Spinal cord (tissue), 10 donors: Measurements from ENCODE around the gene HTD2. TPM values are rescaled to one million over a fixed set of nuclear protein-coding genes. Genes with fewer than 3 reads are reported as not detected.
A peak's percentile ranks its signal among the peaks of the same experiment; 100 is the strongest.
"Not testable (repeated sequence)": the region's sequence is repeated elsewhere in the genome, so short reads cannot be mapped to it uniquely, and the experiment has no call there.

Source experiments
- DNase-seq, 6 donors: peaks; one replicate each; pipeline versions ENCODE4 v3.0.0 to v3.0.0-alpha.2; 2013 to 2015; ENCODE audit warnings: low spot score in 6 of 6, low read depth in 4 of 6
- H3K27ac ChIP-seq: one replicate; pipeline ENCODE4 v1.5.1; 2013; ENCODE audit warnings: low read depth, low read length, control low read depth
- H3K27me3 ChIP-seq: one replicate; pipeline ENCODE4 v1.6.1; 2013; ENCODE audit warnings: low read length; ENCODE audit not compliant: control insufficient read depth, insufficient read depth
- H3K36me3 ChIP-seq: one replicate; pipeline ENCODE4 v1.6.1; 2013; ENCODE audit warnings: low read length; ENCODE audit not compliant: control insufficient read depth, insufficient read depth
- H3K4me1 ChIP-seq: one replicate; pipeline ENCODE4 v1.6.1; 2013; ENCODE audit warnings: low read length; ENCODE audit not compliant: control insufficient read depth, insufficient read depth
- H3K4me3 ChIP-seq: one replicate; pipeline ENCODE4 v1.5.1; 2013; ENCODE audit warnings: low read depth, low read length, control low read depth
- H3K9me3 ChIP-seq: one replicate; pipeline ENCODE4 v1.6.1; 2013; ENCODE audit warnings: low read length; ENCODE audit not compliant: control insufficient read depth, insufficient read depth
- WGBS: methylation state at CpG from one replicate; pipeline ENCODE4 v1.1.5; 2013; ENCODE audit warnings: missing lambda C conversion rate; ENCODE audit not compliant: insufficient coverage; 5-methylcytosine and 5-hydroxymethylcytosine counted together
- long read RNA-seq, 4 donors: transcript quantifications; one replicate each; lab custom pipeline, GENCODE V29; 2026
- polyA plus RNA-seq, 2 donors: library from polyadenylated mRNA; unstranded; fragments of 120-200 nt; gene quantifications; one replicate each; pipeline ENCODE4 v1.2.1, GENCODE V29; 2013; ENCODE audit not compliant: insufficient read length in 2 of 2
- total RNA-seq, 2 donors: library from RNA; depleted of rRNA in 1 of 2; stranded (reverse); fragments of 120-200 nt in 1 of 2; fragments of >200 nt in 1 of 2; gene quantifications; one replicate each; pipeline versions ENCODE4 v1.2.3 to v1.2.4, GENCODE V29; 2013 to 2014
- donor health status: healthy.

HTD2 gene
- total RNA-seq (10 to 100 TPM; 10.2 to 12.1 TPM), polyA plus RNA-seq (10 to 100 TPM; 12.2 to 12.5 TPM)
- long read RNA-seq, donor 1, transcript HTD2-201 (5 exons, 1,508 nt): major isoform, 5 of 7 reads
- long read RNA-seq, donor 1, partial matches to known transcripts: 0 of 7 reads
- long read RNA-seq, donor 1, other reads (novel, unspliced or antisense): 0 of 7 reads
- long read RNA-seq, donor 2, partial matches to known transcripts: 0 of 1 reads
- long read RNA-seq, donor 2, other reads (novel, unspliced or antisense): 0 of 1 reads
- long read RNA-seq, donor 3, partial matches to known transcripts: 0 of 5 reads
- long read RNA-seq, donor 3, other reads (novel, unspliced or antisense): 0 of 5 reads
- long read RNA-seq, donor 4, transcript HTD2-201 (5 exons, 1,508 nt): major isoform, 8 of 11 reads
- long read RNA-seq, donor 4, partial matches to known transcripts: 0 of 11 reads
- long read RNA-seq, donor 4, other reads (novel, unspliced or antisense): 0 of 11 reads

- H3K36me3 ChIP-seq: peaks cover 13% of the 10 kb centered on the region
- peak within 1 kb of the TSS; percentile 98 for H3K27ac ChIP-seq
- no peaks in the 10 kb centered on the region for H3K9me3 ChIP-seq
- H3K4me1 ChIP-seq: peaks cover 16% of the 10 kb centered on the region
- 4% methylated on average over 71 of the region's 71 CpGs for WGBS
- peak; percentile 96 to 100 (median 98) for DNase-seq
- H3K4me3 ChIP-seq: peak within 1 kb of the TSS; percentile 96
- H3K27me3 ChIP-seq: peaks cover 1% of the 10 kb centered on the region
Measured at GRCh38 chr3:58305882-58306711, at the start of gene HTD2, which contains the start of gene RPP14. HTD2 (plus strand) TSS chr3:58306520; CDS start chr3:58317614, 11,094 bp downstream. RPP14 (plus strand) TSS chr3:58306245; CDS start chr3:58310330, 4,085 bp downstream.

DNA sequence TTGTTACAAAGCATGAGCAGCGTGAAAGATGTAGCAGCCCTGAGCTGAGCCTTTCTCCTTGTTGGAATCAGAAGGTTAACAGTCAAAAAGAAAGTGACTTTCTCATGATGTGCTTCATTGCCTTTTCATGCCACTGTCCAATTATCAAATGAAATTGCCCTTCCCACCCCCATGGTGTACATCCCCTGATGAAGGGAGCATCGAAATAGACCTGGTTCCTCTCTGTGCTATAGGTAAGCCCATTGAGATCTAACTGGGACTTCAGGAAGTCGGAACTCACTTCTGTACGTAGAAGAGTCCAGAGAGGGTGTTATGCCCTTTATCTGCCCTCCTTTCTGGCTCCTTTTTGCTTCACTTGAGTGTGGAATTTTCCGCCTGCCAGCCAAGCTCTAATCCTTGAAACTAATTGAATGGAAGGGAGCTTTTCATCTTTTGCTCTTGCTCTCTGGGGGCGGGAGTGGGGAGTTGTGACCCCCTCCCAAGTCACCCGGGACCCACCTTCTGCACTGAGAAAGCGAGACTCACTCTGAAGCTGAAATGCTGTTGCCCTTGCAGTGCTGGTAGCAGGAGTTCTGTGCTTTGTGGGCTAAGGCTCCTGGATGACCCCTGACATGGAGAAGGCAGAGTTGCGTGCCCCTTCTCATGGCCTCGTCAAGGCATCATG lies 47.8 kb upstream of the HTD2 start:
- 87% methylated on average over 6 of the region's 10 CpGs for WGBS
- H3K27ac ChIP-seq: no peak overlapping the region
- no peak for DNase-seq

GRCh38 chr3:58260261-58260731 lies 46.0 kb upstream of the HTD2 start:
- no peaks in the 10 kb centered on the region for H3K9me3 ChIP-seq
- 66% methylated on average over 5 of the region's 6 CpGs for WGBS
- H3K4me3 ChIP-seq: no peak overlapping the region
- H3K4me1 ChIP-seq: no peaks in the 10 kb centered on the region
- H3K27me3 ChIP-seq: no peaks in the 10 kb centered on the region
- peak in 2 of 6 donors; percentile 25 to 51 for DNase-seq
- peaks cover 5% of the 10 kb centered on the region for H3K36me3 ChIP-seq
- no peak overlapping the region for H3K27ac ChIP-seq

More for the DNA sequence above, 47.8 kb upstream of the HTD2 start:
- H3K9me3 ChIP-seq: no peaks in the 10 kb centered on the region
- H3K4me1 ChIP-seq: no peaks in the 10 kb centered on the region
- no peaks in the 10 kb centered on the region for H3K27me3 ChIP-seq
- H3K36me3 ChIP-seq: peaks cover 5% of the 10 kb centered on the region
- H3K4me3 ChIP-seq: no peak overlapping the region

GRCh38 chr3:58260733-58261132 lies 45.6 kb upstream of the HTD2 start:
- WGBS: 76% methylated on average over 6 of the region's 6 CpGs
- no peaks in the 10 kb centered on the region for H3K27me3 ChIP-seq
- H3K4me1 ChIP-seq: no peaks in the 10 kb centered on the region
- H3K27ac ChIP-seq: no peak overlapping the region
- no peak for DNase-seq
- no peak overlapping the region for H3K4me3 ChIP-seq
- peaks cover 5% of the 10 kb centered on the region for H3K36me3 ChIP-seq
- no peaks in the 10 kb centered on the region for H3K9me3 ChIP-seq

DNA sequence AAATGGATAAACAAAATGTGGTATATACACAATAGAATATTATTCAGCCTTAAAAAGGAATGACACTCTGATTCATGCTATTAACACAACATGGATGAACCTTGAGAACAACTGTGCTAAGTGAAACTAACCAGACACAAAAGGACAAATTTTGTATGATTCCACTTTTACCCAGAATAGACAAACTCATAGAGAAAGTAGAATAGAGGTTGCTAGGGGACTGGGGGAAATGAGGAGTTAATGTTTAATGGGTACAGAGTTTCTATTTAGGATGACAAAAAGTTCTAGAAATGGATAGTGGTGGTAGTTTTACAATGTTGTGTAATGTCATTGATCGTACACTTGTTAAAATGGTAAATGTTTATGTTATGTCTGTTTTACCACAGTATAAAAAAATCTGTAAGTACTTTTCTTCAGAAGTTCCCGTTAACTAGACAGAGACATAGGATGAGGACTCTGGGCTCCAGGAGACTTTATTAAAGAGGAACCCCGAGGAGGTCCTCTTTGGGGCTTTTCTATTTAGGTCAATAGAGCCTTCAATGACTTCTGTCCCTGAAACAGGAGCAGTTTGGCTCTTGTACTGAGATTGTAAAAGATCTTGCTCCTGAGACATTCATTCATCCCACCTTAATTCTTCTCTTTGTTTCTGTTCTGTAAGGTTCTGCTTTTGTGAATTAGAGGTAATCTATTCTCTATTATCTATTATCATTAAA lies 44.2 kb upstream of the HTD2 start:
- Histone ChIP-seq H3K4me3 (no peak overlapping the region), H3K9me3 (no peaks in the 10 kb centered on the region), H3K27me3 (no peaks in the 10 kb centered on the region), H3K36me3 (peaks cover 5% of the 10 kb centered on the region), H3K27ac (no peak overlapping the region), H3K4me1 (no peaks in the 10 kb centered on the region)
- no peak for DNase-seq
- no CpG with 5 or more reads among the region's 3 CpGs for WGBS

DNA sequence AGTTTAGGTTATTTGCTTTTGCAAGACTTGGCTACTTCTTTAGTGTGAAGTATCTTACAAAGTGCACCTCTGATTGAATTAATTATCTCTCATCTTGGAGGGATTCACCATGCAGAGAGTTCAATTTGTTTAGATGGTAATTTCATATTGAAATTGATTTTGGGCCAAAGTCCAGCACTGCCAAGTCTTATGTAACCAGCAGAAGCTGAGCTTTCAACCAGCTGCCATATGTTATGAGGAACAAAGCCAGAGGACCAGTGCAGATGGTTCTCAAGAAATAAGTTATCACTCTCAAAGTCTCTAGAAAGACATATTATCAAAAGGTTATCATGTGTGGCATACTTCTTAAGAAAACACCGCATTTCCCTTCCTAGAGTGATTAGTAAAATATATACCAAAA lies 39.7 kb upstream of the HTD2 start:
- WGBS: no CpG with 5 or more reads among the region's 1 CpG
- Histone ChIP-seq H3K27ac (no peak overlapping the region), H3K27me3 (no peaks in the 10 kb centered on the region), H3K4me3 (no peak overlapping the region), H3K9me3 (no peaks in the 10 kb centered on the region), H3K4me1 (no peaks in the 10 kb centered on the region), H3K36me3 (peaks cover 14% of the 10 kb centered on the region)
- DNase-seq: peak in 2 of 6 donors; percentile 50 to 93

DNA sequence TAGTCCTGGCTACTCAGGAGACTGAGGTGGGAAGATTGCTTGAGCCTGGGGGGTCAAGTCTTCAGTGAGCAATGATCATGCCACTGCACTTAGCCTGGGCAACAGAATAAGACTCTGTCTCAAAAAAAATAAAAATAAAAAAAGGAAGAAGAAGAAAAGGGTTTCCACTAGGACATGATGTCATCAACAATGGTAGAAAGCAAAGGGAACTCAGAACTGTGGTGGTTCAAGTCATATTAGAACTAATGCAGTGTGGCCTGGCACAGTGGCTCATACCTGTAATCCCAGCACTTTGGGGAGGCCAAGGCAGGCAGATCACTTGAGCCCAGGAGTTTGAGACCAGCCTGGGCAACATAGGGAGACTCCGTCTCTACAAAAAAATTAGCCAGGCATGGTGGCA lies 38.8 kb upstream of the HTD2 start:
- not testable (repeated sequence) for H3K27me3 ChIP-seq, DNase-seq, H3K4me1 ChIP-seq, H3K27ac ChIP-seq, H3K9me3 ChIP-seq, H3K4me3 ChIP-seq
- peaks cover 17% of the 10 kb centered on the region for H3K36me3 ChIP-seq
- 100% methylated on average over 1 of the region's 1 CpG for WGBS

DNA sequence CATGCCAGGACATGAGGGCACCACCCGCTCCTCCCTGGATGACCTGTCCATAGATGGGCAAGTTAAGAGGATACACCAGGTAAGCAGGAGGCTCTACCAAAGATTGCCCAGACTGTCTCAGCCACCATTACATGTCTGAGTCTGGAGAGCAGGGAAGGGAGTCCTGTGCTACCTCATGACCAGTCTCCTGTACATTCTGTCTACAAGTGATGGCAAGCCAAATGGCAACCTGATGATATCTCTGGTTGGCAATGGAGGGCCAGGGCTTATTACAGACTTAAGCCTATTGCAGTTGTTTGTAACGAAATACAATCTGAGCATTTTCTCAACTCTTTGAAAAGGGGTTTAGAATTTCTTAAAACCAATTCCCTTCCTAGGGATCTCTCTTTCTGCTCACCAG lies 37.0 kb upstream of the HTD2 start:
- H3K36me3 ChIP-seq: peaks cover 17% of the 10 kb centered on the region
- H3K4me3 ChIP-seq: no peak overlapping the region
- WGBS: no CpG with 5 or more reads among the region's 2 CpGs
- H3K4me1 ChIP-seq: no peaks in the 10 kb centered on the region
- DNase-seq: no peak
- no peaks in the 10 kb centered on the region for H3K9me3 ChIP-seq
- no peaks in the 10 kb centered on the region for H3K27me3 ChIP-seq
- no peak overlapping the region for H3K27ac ChIP-seq

DNA sequence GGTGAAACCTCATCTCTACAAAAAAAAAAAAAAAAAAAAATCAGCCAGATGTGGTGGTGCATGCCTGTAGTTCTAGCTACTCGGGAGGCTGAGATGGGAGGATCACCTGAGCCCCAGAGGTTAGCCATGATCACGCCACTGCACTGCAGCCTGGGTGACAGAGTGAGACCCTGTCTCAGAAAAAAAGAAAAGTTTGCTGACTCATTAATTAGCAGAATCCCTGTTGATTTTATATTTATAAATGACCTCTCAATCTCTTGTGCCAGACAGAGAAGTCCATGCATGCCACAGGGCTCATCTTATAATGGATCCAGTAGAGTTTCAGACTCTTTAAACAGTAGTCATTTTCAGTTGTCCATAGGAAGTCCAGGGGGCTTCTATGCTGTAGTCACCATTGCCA lies 35.8 kb upstream of the HTD2 start:
- no peak for DNase-seq
- WGBS: 85% methylated on average over 2 of the region's 2 CpGs
- H3K27ac ChIP-seq: no peak overlapping the region
- H3K4me1 ChIP-seq: no peaks in the 10 kb centered on the region
- no peaks in the 10 kb centered on the region for H3K27me3 ChIP-seq
- peaks cover 24% of the 10 kb centered on the region for H3K36me3 ChIP-seq
- H3K4me3 ChIP-seq: no peak overlapping the region
- H3K9me3 ChIP-seq: no peaks in the 10 kb centered on the region
